Esophagus squamous epithelium (tissue), 4 donors: ENCODE results near the gene CHI3L2.

ENCODE experiments used
- POLR2A ChIP-seq, 4 donors: fragments of 450-650 bp; IDR thresholded peaks; one replicate each; pipeline ENCODE4 v1.6.1; 2017; ENCODE audit warnings: antibody characterized with exemption in 4 of 4, mild to moderate bottlenecking in 4 of 4, moderate library complexity in 3 of 4
- TF ChIP-seq, protein P1 (sequence below), 6 experiments: fragments of 450-650 bp in 4 of 6; fragments of 200-600 bp in 2 of 6; sonication (generic) in 2 of 6; IDR thresholded peaks; one replicate each; pipeline ENCODE4 v1.5.1; 2016 to 2019; ENCODE audit warnings: antibody characterized with exemption in 6 of 6, mild to moderate bottlenecking in 4 of 6, moderate library complexity in 4 of 6

DNA sequence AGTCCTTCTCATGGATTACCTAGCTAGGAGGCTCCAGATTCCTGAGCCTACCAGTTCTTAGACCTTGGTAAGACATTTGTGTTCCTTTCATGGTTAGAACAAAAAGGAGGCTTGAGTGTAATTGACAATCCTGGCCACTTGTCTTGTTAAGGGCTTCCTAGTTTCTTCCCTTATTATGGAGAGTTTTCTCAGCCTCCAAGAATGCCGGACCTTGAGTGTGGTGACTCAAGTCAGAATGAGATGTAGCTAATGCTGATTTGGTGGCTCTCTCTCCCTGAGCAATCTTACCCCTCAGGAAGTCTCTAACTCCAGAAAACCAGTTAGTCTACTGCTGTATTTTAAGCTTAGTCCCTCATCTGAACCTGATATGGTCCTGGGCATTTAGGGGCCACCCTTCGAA, 14.3 kb downstream of the CHI3L2 start:
- TF ChIP-seq, protein P1, sequence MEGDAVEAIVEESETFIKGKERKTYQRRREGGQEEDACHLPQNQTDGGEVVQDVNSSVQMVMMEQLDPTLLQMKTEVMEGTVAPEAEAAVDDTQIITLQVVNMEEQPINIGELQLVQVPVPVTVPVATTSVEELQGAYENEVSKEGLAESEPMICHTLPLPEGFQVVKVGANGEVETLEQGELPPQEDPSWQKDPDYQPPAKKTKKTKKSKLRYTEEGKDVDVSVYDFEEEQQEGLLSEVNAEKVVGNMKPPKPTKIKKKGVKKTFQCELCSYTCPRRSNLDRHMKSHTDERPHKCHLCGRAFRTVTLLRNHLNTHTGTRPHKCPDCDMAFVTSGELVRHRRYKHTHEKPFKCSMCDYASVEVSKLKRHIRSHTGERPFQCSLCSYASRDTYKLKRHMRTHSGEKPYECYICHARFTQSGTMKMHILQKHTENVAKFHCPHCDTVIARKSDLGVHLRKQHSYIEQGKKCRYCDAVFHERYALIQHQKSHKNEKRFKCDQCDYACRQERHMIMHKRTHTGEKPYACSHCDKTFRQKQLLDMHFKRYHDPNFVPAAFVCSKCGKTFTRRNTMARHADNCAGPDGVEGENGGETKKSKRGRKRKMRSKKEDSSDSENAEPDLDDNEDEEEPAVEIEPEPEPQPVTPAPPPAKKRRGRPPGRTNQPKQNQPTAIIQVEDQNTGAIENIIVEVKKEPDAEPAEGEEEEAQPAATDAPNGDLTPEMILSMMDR (IDR thresholded peaks at IDR 0.05) = no peak
- TF ChIP-seq POLR2A (IDR thresholded peaks at IDR 0.05) = no peak
